Anterior cingulate cortex (tissue), 58 donors: ENCODE measurements around the gene TRIP10.
"Not testable (repeated sequence)": the region's sequence is repeated elsewhere in the genome, so short reads cannot be mapped to it uniquely, and the experiment has no call there.

Experiments used
- DNase-seq, 58 donors: peaks; one replicate each; lab custom pipeline; 2025; lab: John Stamatoyannopoulos, UW

The TRIP10 gene

GRCh38 chr19:6788896-6789295, 49.4 kb downstream of the TRIP10 start:
- no peak for DNase-seq

- no peak for DNase-seq
These were observed 51.0 kb downstream of the TRIP10 start for GRCh38 chr19:6790194-6791128.

- no peak for DNase-seq
These were observed 51.8 kb downstream of the TRIP10 start for GRCh38 chr19:6791237-6791636.

GRCh38 chr19:6793411-6793810, 53.9 kb downstream of the TRIP10 start:
- no peak for DNase-seq

GRCh38 chr19:6793973-6794372, 54.5 kb downstream of the TRIP10 start:
- no peak for DNase-seq

GRCh38 chr19:6794686-6795431, 55.4 kb downstream of the TRIP10 start:
- no peak for DNase-seq

GRCh38 chr19:6796278-6796677, 56.8 kb downstream of the TRIP10 start:
- DNase-seq, result no peak

- DNase-seq, result no peak
These were observed 58.2 kb downstream of the TRIP10 start for GRCh38 chr19:6797646-6798045.

GRCh38 chr19:6800160-6800790, 60.8 kb downstream of the TRIP10 start:
- not testable (repeated sequence) for DNase-seq

GRCh38 chr19:6800991-6801484, 61.6 kb downstream of the TRIP10 start:
- no peak for DNase-seq
